Keratinocyte (primary cell): ENCODE results near the gene TDRD10.

ENCODE experiments used
- CTCF ChIP-seq, 3 experiments: IDR thresholded peaks in 1 of 3; conservative IDR thresholded peaks in 1 of 3; optimal IDR thresholded peaks in 1 of 3; 2 replicates in 2 of 3; 3 replicates in 1 of 3; pipeline versions ENCODE3 to v1.5.1; 2011; ENCODE audit warnings: low read length in 3 of 3, mild to moderate bottlenecking in 3 of 3, moderate library complexity in 2 of 3, control low read depth in 1 of 3, inconsistent platforms in 1 of 3; ENCODE audit not compliant: insufficient read depth in 2 of 3; ENCODE audit errors: extremely low read depth in 1 of 3
- EZH2 ChIP-seq: IDR thresholded peaks from one replicate; pipeline ENCODE4 v1.6.1; 2012; ENCODE audit warnings: inconsistent platforms, mild to moderate bottlenecking, low read length, moderate library complexity

DNA sequence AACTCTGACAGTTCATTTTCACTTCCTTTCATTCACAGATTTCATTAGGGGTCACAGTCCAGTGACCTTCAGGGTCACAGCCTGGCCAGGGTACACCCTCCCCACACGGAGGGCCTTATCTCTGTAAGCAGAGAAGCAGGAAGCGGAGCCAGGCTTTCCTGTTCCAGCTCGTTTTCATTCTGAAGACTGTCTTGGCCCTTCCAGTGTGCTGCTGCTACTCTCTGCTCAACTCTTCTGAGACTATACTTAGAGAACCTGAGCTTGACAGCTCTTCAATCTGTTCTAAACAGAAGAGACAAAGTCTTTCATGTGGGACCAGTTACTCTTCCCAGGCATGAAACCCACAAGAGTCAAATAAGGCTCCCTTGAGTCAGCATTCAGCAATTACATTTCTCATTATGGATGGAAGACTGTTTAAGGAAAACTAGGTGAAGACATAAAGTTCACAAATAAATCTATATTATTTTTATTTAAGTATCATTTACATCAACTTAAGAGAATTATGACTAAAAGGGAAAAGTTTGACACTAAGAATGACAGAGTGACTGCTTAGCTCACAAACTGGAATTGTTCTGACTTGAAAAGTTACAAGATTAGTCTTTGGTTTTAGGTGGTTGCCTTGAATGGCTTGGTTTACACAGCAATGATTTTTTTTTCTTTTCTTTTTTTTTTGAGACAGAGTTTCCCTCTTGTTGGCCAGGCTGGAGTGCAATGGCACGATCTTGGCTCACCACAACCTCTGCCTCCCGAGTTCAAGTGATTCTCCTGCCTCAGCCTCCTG is 4.8 kb upstream of the TDRD10 start:
- TF ChIP-seq EZH2 (no peak), CTCF (optimal IDR thresholded peaks at IDR 0.05 in 1 of 3, IDR thresholded peaks at IDR 0.05 in 1 of 3, conservative IDR thresholded peaks at IDR 0.05 in 1 of 3; ENCODE audit: extremely low read depth in 1 of 3, insufficient read depth in 2 of 3, low read length in 3 of 3) (no peak)
